ENCODE measurements around the gene ZNF593.

The ZNF593 gene

GRCh38 chr1:26153966-26154532 lies 15.7 kb upstream of the ZNF593 start:
- H3K36me3 ChIP-seq (ENCODE audit: low read depth): no peaks in the 10 kb centered on the region
- DNase-seq (ENCODE audit: low spot score) (no peak), ATAC-seq (ENCODE audit: low read depth) (no peak)
- peaks cover 5% of the 10 kb centered on the region for H3K4me1 ChIP-seq (ENCODE audit: insufficient read depth, poor library complexity, severe bottlenecking)
- no peaks in the 10 kb centered on the region for H3K27me3 ChIP-seq (ENCODE audit: insufficient read depth, poor library complexity, severe bottlenecking)
- H3K4me3 ChIP-seq (ENCODE audit: severe bottlenecking): no peak overlapping the region
- no peaks in the 10 kb centered on the region for H3K9me3 ChIP-seq (ENCODE audit: severe bottlenecking)
- TF ChIP-seq CTCF (IDR thresholded peaks at IDR 0.05; ENCODE audit: poor library complexity, severe bottlenecking): no peak
- H3K27ac ChIP-seq (ENCODE audit: poor library complexity, severe bottlenecking): no peak overlapping the region

GRCh38 chr1:26154750-26155149 lies 15.0 kb upstream of the ZNF593 start:
- Histone ChIP-seq H3K27me3 (ENCODE audit: insufficient read depth, poor library complexity, severe bottlenecking) (no peaks in the 10 kb centered on the region), H3K4me1 (ENCODE audit: insufficient read depth, poor library complexity, severe bottlenecking) (peaks cover 5% of the 10 kb centered on the region)
- ATAC-seq (ENCODE audit: low read depth): no peak

GRCh38 chr1:26155370-26156284 lies 14.1 kb upstream of the ZNF593 start:
- H3K27ac ChIP-seq (ENCODE audit: poor library complexity, severe bottlenecking): no peak overlapping the region
- no peak for DNase-seq (ENCODE audit: low spot score)
- H3K9me3 ChIP-seq (ENCODE audit: severe bottlenecking): no peaks in the 10 kb centered on the region
- TF ChIP-seq CTCF (IDR thresholded peaks at IDR 0.05; ENCODE audit: poor library complexity, severe bottlenecking): no peak
- H3K36me3 ChIP-seq (ENCODE audit: low read depth): no peaks in the 10 kb centered on the region
- peaks cover 5% of the 10 kb centered on the region for H3K4me1 ChIP-seq (ENCODE audit: insufficient read depth, poor library complexity, severe bottlenecking)
- H3K4me3 ChIP-seq (ENCODE audit: severe bottlenecking): no peak overlapping the region
- no peak for ATAC-seq (ENCODE audit: low read depth)
- no peaks in the 10 kb centered on the region for H3K27me3 ChIP-seq (ENCODE audit: insufficient read depth, poor library complexity, severe bottlenecking)

More at GRCh38 chr1:26154750-26155149, 15.0 kb upstream of the ZNF593 start:
- no peak overlapping the region for H3K4me3 ChIP-seq (ENCODE audit: severe bottlenecking)
- no peak overlapping the region for H3K27ac ChIP-seq (ENCODE audit: poor library complexity, severe bottlenecking)
- no peak for DNase-seq (ENCODE audit: low spot score)
- H3K36me3 ChIP-seq (ENCODE audit: low read depth): no peaks in the 10 kb centered on the region
- no peak for TF ChIP-seq CTCF (IDR thresholded peaks at IDR 0.05; ENCODE audit: poor library complexity, severe bottlenecking)
- H3K9me3 ChIP-seq (ENCODE audit: severe bottlenecking): no peaks in the 10 kb centered on the region

GRCh38 chr1:26156285-26157038 lies 13.2 kb upstream of the ZNF593 start:
- Histone ChIP-seq H3K4me1 (ENCODE audit: insufficient read depth, poor library complexity, severe bottlenecking) (peaks cover 5% of the 10 kb centered on the region), H3K27ac (ENCODE audit: poor library complexity, severe bottlenecking) (no peak overlapping the region), H3K36me3 (ENCODE audit: low read depth) (no peaks in the 10 kb centered on the region), H3K9me3 (ENCODE audit: severe bottlenecking) (no peaks in the 10 kb centered on the region), H3K4me3 (ENCODE audit: severe bottlenecking) (no peak overlapping the region), H3K27me3 (ENCODE audit: insufficient read depth, poor library complexity, severe bottlenecking) (no peaks in the 10 kb centered on the region)
- no peak for TF ChIP-seq CTCF (IDR thresholded peaks at IDR 0.05; ENCODE audit: poor library complexity, severe bottlenecking)
- DNase-seq (ENCODE audit: low spot score) (no peak), ATAC-seq (ENCODE audit: low read depth) (peak; percentile 29; the same call in 2 of the 3 replicates)

All from RWPE2 (cell line).